K562 (cell line): ENCODE measurements around the gene ANKMY1. TPM values are rescaled to one million over a fixed set of nuclear protein-coding genes. Genes with fewer than 3 reads are reported as not detected.

Experiments used
- ATAC-seq: fragments of 200-7000 bp; cut with Tn5 transposase; 3 replicates; pipeline ENCODE4 v1.9.1; 2020; ENCODE audit warnings: moderate library complexity
- BruUV-seq: library from RNA; stranded (reverse); fragments of 400-500 nt; replicated peaks from 2 replicates; lab custom pipeline; 2021; lab: Mats Ljungman, UMichigan
- CTCF ChIA-PET: fragments of 300-600 bp; formaldehyde crosslinking; extraction: SDS; loops from one replicate; lab custom pipeline; 2021; ENCODE audit warnings: low intra/inter-chr PET ratio; lab: Yijun Ruan, JAX
- POLR2A ChIA-PET: fragments of 300-600, 350-650 bp; sonication (Branson Sonifier 250); formaldehyde crosslinking; extraction: SDS; loops from one replicate; lab custom pipeline; 2021; ENCODE audit warnings: antibody characterized with exemption, inconsistent platforms; lab: Yijun Ruan, JAX
- DNase-seq, 4 experiments: peaks; one replicate each; pipeline versions ENCODE4 v3.0.0 to v3.0.0-alpha.2; 2011 to 2018; ENCODE audit warnings: low spot score in 3 of 4, mixed read lengths in 3 of 4; ENCODE audit errors: extremely low read depth in 1 of 4
- FAIRE-seq: peaks from 2 replicates; lab custom pipeline; 2011; peaks lifted over from hg19 to GRCh38; lab: Jason Lieb, UNC
- H2AFZ ChIP-seq: 2 replicates; pipeline ENCODE4 v1.6.0; 2011; ENCODE audit warnings: low read depth, low read length, control low read depth, inconsistent platforms
- H3K27ac ChIP-seq: fragments of 200-600 bp; 3 replicates; pipeline ENCODE4 v1.8.0; 2011; ENCODE audit warnings: low read depth, mild to moderate bottlenecking, control low read depth, inconsistent platforms, low read length, moderate library complexity, mixed read lengths; ENCODE audit errors: extremely low read depth
- H3K27me3 ChIP-seq, 2 experiments: fragments of 300-600 bp in 1 of 2; 2 replicates in 1 of 2; 3 replicates in 1 of 2; pipeline versions ENCODE4 v1.6.0 to v1.8.0; 2011; ENCODE audit warnings: inconsistent platforms in 2 of 2, low read length in 2 of 2, mild to moderate bottlenecking in 1 of 2, mixed read lengths in 1 of 2, moderate library complexity in 1 of 2; ENCODE audit not compliant: control insufficient read depth in 2 of 2, insufficient read depth in 2 of 2
- H3K36me3 ChIP-seq: fragments of 300-600 bp; 3 replicates; pipeline ENCODE4 v1.8.0; 2011; ENCODE audit warnings: mild to moderate bottlenecking, low read length, inconsistent platforms; ENCODE audit not compliant: control insufficient read depth, insufficient read depth
- H3K4me1 ChIP-seq, 2 experiments: fragments of 200-600 bp in 1 of 2; replicated peaks in 1 of 2; 2 replicates in 1 of 2; 3 replicates in 1 of 2; pipeline versions ENCODE4 v1.5.1 to v1.8.0; 2011; ENCODE audit warnings: inconsistent platforms in 2 of 2, low read length in 2 of 2, mild to moderate bottlenecking in 1 of 2, mixed read lengths in 1 of 2, moderate library complexity in 1 of 2; ENCODE audit not compliant: control insufficient read depth in 2 of 2, insufficient read depth in 2 of 2
- H3K4me2 ChIP-seq: 2 replicates; pipeline ENCODE4 v1.6.1; 2011; ENCODE audit warnings: low read length, control low read depth, inconsistent platforms, mixed read lengths; ENCODE audit not compliant: insufficient read depth
- H3K4me3 ChIP-seq: fragments of 200-600 bp; sonication (generic), shearing (Covaris generic); 2 replicates; pipeline ENCODE4 v1.5.1; 2016; ENCODE audit warnings: control low read depth, inconsistent platforms
- H3K79me2 ChIP-seq: fragments of 200-600 bp; 3 replicates; pipeline ENCODE4 v1.8.0; 2011; ENCODE audit warnings: low read length, inconsistent platforms; ENCODE audit not compliant: control insufficient read depth, insufficient read depth
- H3K9ac ChIP-seq, 2 experiments: 2 replicates each; pipeline versions ENCODE4 v1.6.0 to v1.6.1; 2011; ENCODE audit warnings: low read depth in 2 of 2, low read length in 2 of 2, control low read depth in 1 of 2, inconsistent platforms in 1 of 2, mild to moderate bottlenecking in 1 of 2, mixed read lengths in 1 of 2; ENCODE audit not compliant: insufficient read depth in 1 of 2
- H3K9me1 ChIP-seq: one replicate; pipeline ENCODE4 v1.6.0; 2011; ENCODE audit warnings: inconsistent platforms, mild to moderate bottlenecking, low read length, moderate library complexity; ENCODE audit not compliant: control insufficient read depth, insufficient read depth
- H3K9me3 ChIP-seq: replicated peaks from 2 replicates; pipeline ENCODE4 v1.5.1; 2011; ENCODE audit warnings: low read depth, low read length, inconsistent platforms; ENCODE audit not compliant: control insufficient read depth, insufficient read depth
- H4K20me1 ChIP-seq: replicated peaks from 2 replicates; pipeline ENCODE4 v1.6.1; 2011; ENCODE audit warnings: low read length, inconsistent platforms, mixed read lengths; ENCODE audit not compliant: control insufficient read depth, insufficient read depth
- CHD1 ChIP-seq: fragments of 200-600 bp; sonication (generic); IDR thresholded peaks from one replicate; pipeline ENCODE4 v1.6.1; 2012; ENCODE audit warnings: mild to moderate bottlenecking, moderate library complexity, low read length, inconsistent platforms
- FOS ChIP-seq: IDR thresholded peaks from 3 replicates; pipeline ENCODE4 v1.6.1; 2011; ENCODE audit not compliant: insufficient read length; ENCODE audit errors: extremely low read depth
- HDAC3 ChIP-seq: fragments of 450-650 bp; IDR thresholded peaks from 2 replicates; pipeline ENCODE4 v1.6.1; 2018; ENCODE audit warnings: borderline replicate concordance, mild to moderate bottlenecking, moderate library complexity; ENCODE audit not compliant: partially characterized antibody
- NR1H2 ChIP-seq: sonication (generic); formaldehyde crosslinking; IDR thresholded peaks from 2 replicates; pipeline ENCODE4 v1.4.0; 2020; ENCODE audit warnings: mild to moderate bottlenecking, missing genetic modification reagents
- RBFOX2 ChIP-seq: fragments of 200-400 bp; formaldehyde crosslinking; IDR thresholded peaks from 2 replicates; pipeline ENCODE4 v1.6.1; 2017; ENCODE audit warnings: low read depth, mild to moderate bottlenecking, low read length, moderate library complexity
- ZBTB17 ChIP-seq: fragments of 450-650 bp; formaldehyde crosslinking; IDR thresholded peaks from 2 replicates; pipeline ENCODE4 v1.4.0; 2020; ENCODE audit warnings: mild to moderate bottlenecking
- ZNF830 ChIP-seq: fragments of 250-450 bp; sonication (Bioruptor Pico); IDR thresholded peaks from 2 replicates; pipeline ENCODE4 v1.5.0; 2021; ENCODE audit warnings: mild to moderate bottlenecking
- WGBS: fragments of 100-300 bp; shearing (Covaris generic); methylation state at CpG from one replicate; pipeline ENCODE4 v1.1.6; 2016; ENCODE audit warnings: low coverage, mixed read lengths; ENCODE audit not compliant: insufficient coverage; ENCODE audit errors: missing lambda C conversion rate; 5-methylcytosine and 5-hydroxymethylcytosine counted together
- in situ Hi-C: fragments of 300-500 bp; cut with MboI; formaldehyde crosslinking; loops from 4 replicates; pipeline ENCODE4 v1.15.0; 2018; ENCODE audit warnings: inconsistent platforms, mixed read lengths
- intact Hi-C: fragments of 100-400 bp; cut with micrococcal nuclease; formaldehyde crosslinking; loops from 2 replicates; pipeline ENCODE4 v1.14.2; 2022
- polyA plus RNA-seq, 8 experiments: library from polyadenylated mRNA; depleted of rRNA in 4 of 8; stranded (reverse) in 5 of 8; unstranded in 3 of 8; fragments of >200 nt; fragmentation: Nextera tagmentation in 2 of 8; fragmentation: Illumina TruSeq in 1 of 8; extraction: Ambion mirVana in 2 of 8; extraction: Trizol in 1 of 8; gene quantifications; 2 replicates each; pipeline versions ENCODE4 v1.2.1 to v1.2.3, GENCODE V29; 2011 to 2014; ENCODE audit warnings: inconsistent platforms in 1 of 8, missing spikeins in 1 of 8
- total RNA-seq, 7 experiments: library from RNA; depleted of rRNA in 6 of 7; stranded (reverse); fragments of >200 nt in 6 of 7; fragmentation: Illumina TruSeq in 2 of 7; extraction: Trizol in 2 of 7; gene quantifications; 2 replicates each; pipeline versions ENCODE4 v1.2.1 to v1.2.3, GENCODE V29; 2011 to 2021; ENCODE audit warnings: low replicate concordance in 1 of 7
- TF ChIP-seq, protein P1 (sequence below): fragments of 450-650 bp; IDR thresholded peaks from 2 replicates; pipeline ENCODE4 v1.6.1; 2018; ENCODE audit warnings: mild to moderate bottlenecking, low read depth; ENCODE audit not compliant: partially characterized antibody

Gene ANKMY1
- total and polyA plus RNA-seq, 9 of the 15 experiments (the other 6 are each of a cell fraction or from before 2014, with no cell fraction given), result 0.75 to 15.1 (median 11.7) TPM

GRCh38 chr2:240600451-240600961 lies 42.7 kb upstream of the ANKMY1 start:
- H3K4me2 ChIP-seq, result no peak overlapping the region
- in situ Hi-C loops, result no loop called here
- CTCF ChIA-PET, result no interaction called here
- no peaks in the 10 kb centered on the region for H3K9me1 ChIP-seq
- H3K4me3 ChIP-seq, result no peak overlapping the region
- H3K79me2 ChIP-seq, result no peaks in the 10 kb centered on the region
- peaks cover 4 to 39% of the 10 kb centered on the region in 2 experiments; a peak in 3 of 5 replicates for H3K4me1 ChIP-seq
- H3K36me3 ChIP-seq, result peaks cover 6% of the 10 kb centered on the region; the same call in 1 of the 3 replicates
- intact Hi-C loops, result no loop called here
- 82% methylated on average over 7 of the region's 16 CpGs for WGBS
- POLR2A ChIA-PET, result interaction anchor here (0.6 kb wide), 1 partner anchor 15 kb away, joined by 5 read pairs; no protein-coding TSS in a partner anchor
- no peak overlapping the region for H3K9ac ChIP-seq
- FAIRE-seq, result no peak
- no peak overlapping the region for H2AFZ ChIP-seq
- no peak for DNase-seq
- no peaks in the 10 kb centered on the region for H3K27me3 ChIP-seq
- no peaks in the 10 kb centered on the region for H3K9me3 ChIP-seq
- BruUV-seq, result no TSS peak
- H4K20me1 ChIP-seq, result no peaks in the 10 kb centered on the region
- no peak overlapping the region for H3K27ac ChIP-seq
- TF ChIP-seq FOS (no peak), RBFOX2 (no peak), ZBTB17 (CRISPR knock-in tag) (no peak), HDAC3 (no peak), ZNF830 (CRISPR knock-in tag) (no peak), CHD1 (no peak), NR1H2 (no peak)
- TF ChIP-seq, protein P1, sequence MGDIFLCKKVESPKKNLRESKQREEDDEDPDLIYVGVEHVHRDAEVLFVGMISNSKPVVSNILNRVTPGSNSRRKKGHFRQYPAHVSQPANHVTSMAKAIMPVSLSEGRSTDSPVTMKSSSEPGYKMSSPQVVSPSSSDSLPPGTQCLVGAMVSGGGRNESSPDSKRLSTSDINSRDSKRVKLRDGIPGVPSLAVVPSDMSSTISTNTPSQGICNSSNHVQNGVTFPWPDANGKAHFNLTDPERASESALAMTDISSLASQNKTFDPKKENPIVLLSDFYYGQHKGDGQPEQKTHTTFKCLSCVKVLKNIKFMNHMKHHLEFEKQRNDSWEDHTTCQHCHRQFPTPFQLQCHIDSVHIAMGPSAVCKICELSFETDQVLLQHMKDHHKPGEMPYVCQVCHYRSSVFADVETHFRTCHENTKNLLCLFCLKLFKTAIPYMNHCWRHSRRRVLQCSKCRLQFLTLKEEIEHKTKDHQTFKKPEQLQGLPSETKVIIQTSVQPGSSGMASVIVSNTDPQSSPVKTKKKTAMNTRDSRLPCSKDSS, result no peak
- no peak for ATAC-seq
